22Rv1 (cell line): ENCODE measurements around the gene ULK4.

Source experiments
- CTCF ChIP-seq: fragments of 450-650 bp; IDR thresholded peaks from 2 replicates; pipeline ENCODE4 v1.5.1; 2017; ENCODE audit warnings: mild to moderate bottlenecking
- ZFX ChIP-seq: fragments of 450-650 bp; IDR thresholded peaks from 2 replicates; pipeline ENCODE4 v1.6.1; 2017; ENCODE audit warnings: antibody characterized with exemption, borderline replicate concordance

- peak; percentile 49 for TF ChIP-seq CTCF
- no peak for TF ChIP-seq ZFX
These were observed 67.9 kb downstream of the ULK4 start for GRCh38 chr3:41893977-41894376.
